Loucy (cell line): ENCODE results near the gene C2CD3.
"Not testable (repeated sequence)": the region's sequence is repeated elsewhere in the genome, so short reads cannot be mapped to it uniquely, and the experiment has no call there.

Experiments
- H2AFZ ChIP-seq: fragments of 200-600 bp; sonication (generic); 2 replicates; pipeline ENCODE4 v1.6.0; 2016; ENCODE audit warnings: antibody characterized with exemption, mild to moderate bottlenecking, low read length, moderate library complexity
- H3F3A ChIP-seq: fragments of 200-600 bp; 2 replicates; pipeline ENCODE4 v1.6.0; 2016; ENCODE audit warnings: antibody characterized with exemption, low read depth, mild to moderate bottlenecking
- H3K27me3 ChIP-seq: fragments of 200-600 bp; sonication (generic); 2 replicates; pipeline ENCODE4 v1.6.1; 2014; ENCODE audit warnings: low read length, mild to moderate bottlenecking; ENCODE audit not compliant: insufficient read depth, poor library complexity, severe bottlenecking
- H3K36me3 ChIP-seq: fragments of 200-600 bp; sonication (generic); 2 replicates; pipeline ENCODE4 v1.6.1; 2016; ENCODE audit warnings: low read length; ENCODE audit not compliant: insufficient read depth
- H3K4me1 ChIP-seq: fragments of 200-600 bp; sonication (generic); 2 replicates; pipeline ENCODE4 v1.5.1; 2014; ENCODE audit warnings: low read length, mild to moderate bottlenecking; ENCODE audit not compliant: insufficient read depth, poor library complexity, severe bottlenecking
- H3K4me2 ChIP-seq: fragments of 200-600 bp; sonication (generic); 2 replicates; pipeline ENCODE4 v1.6.0; 2014; ENCODE audit warnings: antibody characterized with exemption, low read length, low read depth, mild to moderate bottlenecking; ENCODE audit not compliant: poor library complexity, severe bottlenecking
- H3K4me3 ChIP-seq: fragments of 200-600 bp; sonication (generic); 2 replicates; pipeline ENCODE4 v1.5.1; 2014; ENCODE audit warnings: low read length, mild to moderate bottlenecking, mixed read lengths; ENCODE audit not compliant: poor library complexity, severe bottlenecking
- H3K79me2 ChIP-seq: fragments of 200-600 bp; sonication (generic); 2 replicates; pipeline ENCODE4 v1.6.1; 2014; ENCODE audit warnings: low read length; ENCODE audit not compliant: insufficient read depth
- H3K9ac ChIP-seq: fragments of 200-600 bp; sonication (generic); 2 replicates; pipeline ENCODE4 v1.6.0; 2014; ENCODE audit warnings: mild to moderate bottlenecking, low read depth, low read length, moderate library complexity; ENCODE audit not compliant: poor library complexity, severe bottlenecking
- H3K9me2 ChIP-seq: fragments of 200-600 bp; sonication (generic); replicated peaks from 2 replicates; pipeline ENCODE4 v1.6.1; 2016; ENCODE audit warnings: low read depth, low read length, mixed read lengths
- H3K9me3 ChIP-seq: fragments of 200-600 bp; sonication (generic); 2 replicates; pipeline ENCODE4 v1.6.1; 2014; ENCODE audit warnings: mild to moderate bottlenecking, antibody characterized with exemption, low read length, low read depth; ENCODE audit not compliant: insufficient read depth
- H4K20me1 ChIP-seq: fragments of 200-600 bp; sonication (generic); 2 replicates; pipeline ENCODE4 v1.6.0; 2014; ENCODE audit warnings: antibody characterized with exemption, low read length, mild to moderate bottlenecking; ENCODE audit not compliant: insufficient read depth, poor library complexity, severe bottlenecking
- CTCF ChIP-seq: fragments of 200-600 bp; sonication (generic); conservative IDR thresholded peaks from 2 replicates; pipeline ENCODE4 v1.5.1; 2014; ENCODE audit warnings: mild to moderate bottlenecking, antibody characterized with exemption, low read length
- EZH2phosphoT487 ChIP-seq: fragments of 200-600 bp; IDR thresholded peaks from 2 replicates; pipeline ENCODE4 v1.6.1; 2018; ENCODE audit warnings: antibody characterized with exemption, mild to moderate bottlenecking, moderate library complexity, borderline replicate concordance

The C2CD3 gene

GRCh38 chr11:74141241-74141695 is 29.5 kb downstream of the C2CD3 start:
- Histone ChIP-seq H3F3A (no peaks in the 10 kb centered on the region), H3K36me3 (peaks cover 23% of the 10 kb centered on the region; the same call in 1 of the 2 replicates), H4K20me1 (no peaks in the 10 kb centered on the region), H3K9me2 (no peaks in the 10 kb centered on the region), H3K27me3 (no peaks in the 10 kb centered on the region), H3K4me1 (no peaks in the 10 kb centered on the region), H3K4me2 (no peak overlapping the region), H3K9ac (no peak overlapping the region), H3K4me3 (no peak overlapping the region), H3K9me3 (no peaks in the 10 kb centered on the region), H2AFZ (no peak overlapping the region), H3K79me2 (no peaks in the 10 kb centered on the region)
- TF ChIP-seq CTCF: no peak
- no peak for TF ChIP-seq EZH2phosphoT487

- H3F3A ChIP-seq, H2AFZ ChIP-seq, H4K20me1 ChIP-seq, H3K4me3 ChIP-seq, H3K9me3 ChIP-seq, H3K9ac ChIP-seq, H3K4me1 ChIP-seq, H3K27me3 ChIP-seq, H3K4me2 ChIP-seq, H3K79me2 ChIP-seq, H3K9me2 ChIP-seq: not testable (repeated sequence)
- peaks cover 32% of the 10 kb centered on the region; the same call in 1 of the 2 replicates for H3K36me3 ChIP-seq
Observed at GRCh38 chr11:74139919-74140431, 30.8 kb downstream of the C2CD3 start.

GRCh38 chr11:74139151-74139918 is 31.5 kb downstream of the C2CD3 start:
- Histone ChIP-seq H3K9me3 (no peaks in the 10 kb centered on the region), H3K4me2 (no peak overlapping the region), H3K4me1 (no peaks in the 10 kb centered on the region), H3K4me3 (no peak overlapping the region), H3F3A (no peaks in the 10 kb centered on the region), H3K9me2 (no peaks in the 10 kb centered on the region), H3K27me3 (no peaks in the 10 kb centered on the region), H4K20me1 (no peaks in the 10 kb centered on the region), H2AFZ (no peak overlapping the region), H3K79me2 (no peaks in the 10 kb centered on the region), H3K36me3 (peaks cover 32% of the 10 kb centered on the region; the same call in 1 of the 2 replicates), H3K9ac (no peak overlapping the region)
- no peak for TF ChIP-seq EZH2phosphoT487
- no peak for TF ChIP-seq CTCF

GRCh38 chr11:74138572-74138971 is 32.2 kb downstream of the C2CD3 start:
- H3K36me3 ChIP-seq: peaks cover 33% of the 10 kb centered on the region; the same call in 1 of the 2 replicates
- no peaks in the 10 kb centered on the region for H3K9me3 ChIP-seq
- no peak overlapping the region for H3K4me2 ChIP-seq
- H3K9me2 ChIP-seq: no peaks in the 10 kb centered on the region
- H3K9ac ChIP-seq: no peak overlapping the region
- TF ChIP-seq CTCF (no peak), EZH2phosphoT487 (no peak)
- H3F3A ChIP-seq: no peaks in the 10 kb centered on the region
- no peaks in the 10 kb centered on the region for H3K27me3 ChIP-seq
- H2AFZ ChIP-seq: no peak overlapping the region
- no peaks in the 10 kb centered on the region for H4K20me1 ChIP-seq
- H3K4me3 ChIP-seq: no peak overlapping the region
- no peaks in the 10 kb centered on the region for H3K4me1 ChIP-seq
- no peaks in the 10 kb centered on the region for H3K79me2 ChIP-seq
